HG03342 (cell line): ENCODE data around the gene NECTIN1.

ENCODE experiments used
- ATAC-seq: cut with Tn5 transposase; IDR thresholded peaks from one replicate; pipeline ENCODE4 v1.9.1; 2021; ENCODE audit warnings: mild to moderate bottlenecking, moderate library complexity; ENCODE audit not compliant: unreplicated experiment

Gene NECTIN1

GRCh38 chr11:119673759-119674336 lies 55.2 kb downstream of the NECTIN1 start:
- ATAC-seq, result peak; percentile 82

GRCh38 chr11:119673052-119673758 lies 55.8 kb downstream of the NECTIN1 start:
- ATAC-seq, result no peak

- ATAC-seq, result no peak
These were observed 56.4 kb downstream of the NECTIN1 start for GRCh38 chr11:119672597-119672996.

GRCh38 chr11:119671561-119672015 lies 57.4 kb downstream of the NECTIN1 start:
- ATAC-seq, result no peak

GRCh38 chr11:119671051-119671450 lies 57.9 kb downstream of the NECTIN1 start:
- ATAC-seq, result no peak

- no peak for ATAC-seq
These were observed 59.5 kb downstream of the NECTIN1 start for GRCh38 chr11:119669487-119669886.

GRCh38 chr11:119668676-119669075 lies 60.3 kb downstream of the NECTIN1 start:
- no peak for ATAC-seq

GRCh38 chr11:119666463-119667131 lies 62.4 kb downstream of the NECTIN1 start:
- ATAC-seq, result peak; percentile 79

GRCh38 chr11:119666061-119666460 lies 62.9 kb downstream of the NECTIN1 start:
- peak; percentile 16 for ATAC-seq

GRCh38 chr11:119664701-119665420 lies 64.1 kb downstream of the NECTIN1 start:
- ATAC-seq, result no peak

- no peak for ATAC-seq
These were observed 64.9 kb downstream of the NECTIN1 start for GRCh38 chr11:119664063-119664572.

- no peak for ATAC-seq
These were observed 65.7 kb downstream of the NECTIN1 start for GRCh38 chr11:119663279-119663678.

GRCh38 chr11:119661226-119661625 lies 67.8 kb downstream of the NECTIN1 start:
- ATAC-seq, result no peak

- ATAC-seq, result no peak
These were observed 68.9 kb downstream of the NECTIN1 start for GRCh38 chr11:119659971-119660723.

- no peak for ATAC-seq
These were observed 75.9 kb downstream of the NECTIN1 start for GRCh38 chr11:119652907-119653659.

- ATAC-seq, result no peak
These were observed 77.0 kb downstream of the NECTIN1 start for GRCh38 chr11:119651802-119652584.

- no peak for ATAC-seq
These were observed 78.7 kb downstream of the NECTIN1 start for GRCh38 chr11:119650251-119650650.

GRCh38 chr11:119647254-119647653 lies 81.7 kb downstream of the NECTIN1 start:
- no peak for ATAC-seq

GRCh38 chr11:119645018-119645417 lies 84.0 kb downstream of the NECTIN1 start:
- no peak for ATAC-seq
